Measurements from ENCODE around the gene ARGLU1. TPM values are rescaled to one million over a fixed set of nuclear protein-coding genes. Genes with fewer than 3 reads are reported as not detected.

The ARGLU1 gene
- total RNA-seq, 2 donors from 2014 or later: 58.7 to 60.0 TPM

DNA sequence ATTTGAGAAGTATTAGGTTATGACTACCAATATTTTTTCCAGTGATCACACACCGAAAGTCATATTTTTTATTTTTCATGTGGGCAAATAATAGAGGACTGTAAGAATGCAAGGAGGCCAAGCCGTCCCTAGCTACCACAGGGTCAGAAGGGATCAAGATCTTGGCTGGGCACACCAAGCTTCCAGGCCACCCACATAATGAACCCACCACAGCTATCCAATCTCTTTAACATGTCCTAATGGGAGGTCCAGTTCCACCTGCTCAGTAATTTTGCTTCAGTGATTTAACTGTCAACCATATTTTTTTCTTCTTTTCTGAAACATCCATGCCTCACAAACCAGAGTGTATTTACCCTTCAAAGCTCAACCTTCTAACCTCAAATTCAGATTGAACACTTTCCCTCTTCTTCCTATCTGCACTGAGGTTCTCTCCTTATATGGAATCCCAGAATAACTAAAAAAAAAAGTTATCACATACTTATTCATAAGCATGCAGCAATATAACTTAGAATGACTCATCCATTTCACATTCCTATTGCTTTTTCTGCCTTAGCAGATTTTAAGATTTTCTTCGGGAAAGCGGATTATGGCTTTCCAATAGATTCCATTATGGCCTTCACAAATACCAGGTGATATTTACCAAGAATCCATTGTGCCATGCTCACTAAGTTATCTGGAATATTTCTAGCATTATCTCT is 12.2 kb downstream of the ARGLU1 start:
- Histone ChIP-seq H3K9me3 (no peaks in the 10 kb centered on the region), H3K27me3 (no peaks in the 10 kb centered on the region), H3K27ac (no peak overlapping the region), H3K4me3 (no peak overlapping the region), H3K9ac (ENCODE audit: low read depth in 2 of 2, low read length in 2 of 2) (no peak overlapping the region), H3K4me1 (no peaks in the 10 kb centered on the region), H3K36me3 (peaks cover 16% of the 10 kb centered on the region)
- TF ChIP-seq, protein P1, sequence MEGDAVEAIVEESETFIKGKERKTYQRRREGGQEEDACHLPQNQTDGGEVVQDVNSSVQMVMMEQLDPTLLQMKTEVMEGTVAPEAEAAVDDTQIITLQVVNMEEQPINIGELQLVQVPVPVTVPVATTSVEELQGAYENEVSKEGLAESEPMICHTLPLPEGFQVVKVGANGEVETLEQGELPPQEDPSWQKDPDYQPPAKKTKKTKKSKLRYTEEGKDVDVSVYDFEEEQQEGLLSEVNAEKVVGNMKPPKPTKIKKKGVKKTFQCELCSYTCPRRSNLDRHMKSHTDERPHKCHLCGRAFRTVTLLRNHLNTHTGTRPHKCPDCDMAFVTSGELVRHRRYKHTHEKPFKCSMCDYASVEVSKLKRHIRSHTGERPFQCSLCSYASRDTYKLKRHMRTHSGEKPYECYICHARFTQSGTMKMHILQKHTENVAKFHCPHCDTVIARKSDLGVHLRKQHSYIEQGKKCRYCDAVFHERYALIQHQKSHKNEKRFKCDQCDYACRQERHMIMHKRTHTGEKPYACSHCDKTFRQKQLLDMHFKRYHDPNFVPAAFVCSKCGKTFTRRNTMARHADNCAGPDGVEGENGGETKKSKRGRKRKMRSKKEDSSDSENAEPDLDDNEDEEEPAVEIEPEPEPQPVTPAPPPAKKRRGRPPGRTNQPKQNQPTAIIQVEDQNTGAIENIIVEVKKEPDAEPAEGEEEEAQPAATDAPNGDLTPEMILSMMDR (IDR thresholded peaks at IDR 0.05): no peak
- intact Hi-C loops (cut with DNase I): no loop called here
- no peak for DNase-seq

DNA sequence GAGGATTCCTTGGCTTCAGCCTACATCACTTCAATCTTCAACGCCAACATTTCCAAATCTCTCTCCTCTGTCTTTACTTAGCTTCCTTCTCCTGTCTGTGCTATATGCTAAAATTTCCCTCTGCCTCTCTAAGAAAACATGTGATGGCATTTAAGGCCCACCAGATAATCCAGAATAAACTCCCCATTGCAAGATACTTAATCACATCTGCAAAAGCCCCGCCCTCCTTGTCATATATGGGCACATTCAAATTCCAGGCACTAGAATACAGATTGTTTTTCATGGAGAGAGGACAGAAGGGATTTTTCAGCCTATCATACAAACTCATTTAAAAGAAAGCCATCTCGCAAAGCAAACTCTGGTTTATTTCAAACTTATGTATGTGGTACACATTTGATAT is 16.2 kb downstream of the ARGLU1 start:
- DNase-seq: no peak
- Histone ChIP-seq H3K27ac (no peak overlapping the region), H3K9ac (ENCODE audit: low read depth in 2 of 2, low read length in 2 of 2) (no peak overlapping the region), H3K27me3 (no peaks in the 10 kb centered on the region), H3K4me3 (no peak overlapping the region), H3K4me1 (no peaks in the 10 kb centered on the region), H3K36me3 (peaks cover 10% of the 10 kb centered on the region), H3K9me3 (no peaks in the 10 kb centered on the region)
- intact Hi-C loops (cut with DNase I): no loop called here
- TF ChIP-seq, protein P1 (IDR thresholded peaks at IDR 0.05): no peak

DNA sequence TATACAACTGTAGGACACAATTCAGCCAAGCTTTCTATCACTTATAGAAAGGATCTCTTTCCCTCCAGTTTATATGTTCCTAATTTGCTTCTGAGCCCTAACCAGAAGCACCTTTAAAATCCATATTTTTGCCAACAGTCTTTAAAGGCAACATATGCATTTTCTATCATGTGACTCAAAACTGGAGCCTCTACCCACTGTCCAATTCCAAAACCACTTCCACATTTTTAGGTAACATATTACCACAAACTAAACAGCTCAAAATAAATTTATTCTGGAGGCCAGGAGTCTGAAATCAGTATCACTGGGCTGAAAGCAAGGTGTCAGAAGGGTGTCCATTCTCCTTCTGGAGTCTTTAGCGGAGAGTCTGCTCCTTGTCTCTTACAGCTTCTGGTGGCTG is 16.6 kb downstream of the ARGLU1 start:
- H3K9ac ChIP-seq (ENCODE audit: low read depth in 2 of 2, low read length in 2 of 2): no peak overlapping the region
- H3K9me3 ChIP-seq: no peaks in the 10 kb centered on the region
- DNase-seq: no peak
- H3K27me3 ChIP-seq: no peaks in the 10 kb centered on the region
- H3K4me1 ChIP-seq: no peaks in the 10 kb centered on the region
- TF ChIP-seq, protein P1 (IDR thresholded peaks at IDR 0.05): no peak
- H3K4me3 ChIP-seq: no peak overlapping the region
- H3K27ac ChIP-seq: no peak overlapping the region
- peaks cover 7% of the 10 kb centered on the region for H3K36me3 ChIP-seq
- intact Hi-C loops (cut with DNase I): no loop called here

DNA sequence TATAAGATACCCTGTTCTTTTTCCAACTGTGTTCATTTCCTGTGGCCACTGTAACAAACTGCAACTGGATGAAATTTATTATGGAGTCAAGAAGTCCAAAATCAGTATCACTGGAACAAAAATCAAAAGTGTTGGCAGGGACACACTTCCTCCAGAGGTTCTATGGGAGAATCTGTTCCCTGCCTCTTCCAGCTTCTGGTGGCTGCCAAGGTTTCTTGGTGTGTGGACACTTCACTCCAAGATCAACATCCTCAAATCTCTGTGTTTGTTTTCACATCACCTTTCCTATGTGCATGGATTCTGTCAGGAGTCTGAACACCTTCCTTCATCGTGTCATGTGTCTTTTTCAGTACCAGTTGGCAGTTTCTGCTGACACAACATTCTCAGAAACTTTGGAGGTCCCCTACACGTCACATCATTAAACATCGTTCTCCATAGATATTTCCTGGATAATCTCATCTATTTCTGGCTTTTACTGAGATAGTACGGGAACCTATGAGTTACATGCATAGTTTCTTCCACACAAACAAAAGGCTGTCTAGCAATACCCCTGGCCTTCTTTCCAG is 17.3 kb downstream of the ARGLU1 start:
- H3K27ac ChIP-seq: no peak overlapping the region
- H3K36me3 ChIP-seq: peaks cover 7% of the 10 kb centered on the region

DNA sequence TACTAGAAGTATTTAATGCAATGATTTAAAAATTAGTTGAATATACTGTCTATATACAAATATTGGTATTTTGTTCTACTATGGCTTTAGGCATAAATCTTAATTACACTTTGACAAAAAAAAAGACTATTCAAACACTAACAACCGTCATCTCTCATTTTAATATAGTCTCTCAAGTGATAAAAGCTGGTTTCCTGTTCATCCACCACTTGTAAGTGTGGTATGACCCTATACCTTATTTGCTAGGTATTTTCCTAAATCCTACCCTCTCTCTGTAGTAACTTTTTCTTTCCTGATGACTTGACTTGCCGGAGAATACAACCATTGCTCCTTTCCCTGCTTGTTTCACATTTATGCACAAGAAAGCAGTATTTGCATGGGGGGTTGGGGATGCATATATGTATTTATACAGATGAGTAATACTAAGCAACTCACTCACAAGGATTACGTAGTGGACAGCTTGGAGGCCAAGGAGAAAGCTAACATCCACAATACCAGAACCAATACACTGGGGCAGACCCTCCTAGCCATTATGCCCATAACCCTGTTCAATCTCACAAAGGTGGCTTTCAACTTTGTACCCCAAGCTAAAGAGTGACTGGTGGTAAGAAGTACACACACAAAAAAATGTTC is 19.8 kb downstream of the ARGLU1 start:
- Histone ChIP-seq H3K9ac (ENCODE audit: low read depth in 2 of 2, low read length in 2 of 2) (no peak overlapping the region), H3K9me3 (no peaks in the 10 kb centered on the region), H3K4me3 (no peak overlapping the region), H3K4me1 (no peaks in the 10 kb centered on the region), H3K27me3 (no peaks in the 10 kb centered on the region), H3K36me3 (no peaks in the 10 kb centered on the region), H3K27ac (no peak overlapping the region)
- intact Hi-C loops (cut with DNase I): loop anchor here (5.0 kb wide), 1 partner anchor 59 kb away; no protein-coding TSS in a partner anchor
- no peak for DNase-seq
- TF ChIP-seq, protein P1 (IDR thresholded peaks at IDR 0.05): no peak

More for the DNA sequence above, 17.3 kb downstream of the ARGLU1 start:
- intact Hi-C loops (cut with DNase I): no loop called here
- Histone ChIP-seq H3K9ac (ENCODE audit: low read depth in 2 of 2, low read length in 2 of 2) (no peak overlapping the region), H3K4me1 (no peaks in the 10 kb centered on the region), H3K27me3 (no peaks in the 10 kb centered on the region), H3K4me3 (no peak overlapping the region), H3K9me3 (no peaks in the 10 kb centered on the region)
- no peak for DNase-seq
- TF ChIP-seq, protein P1 (IDR thresholded peaks at IDR 0.05): no peak
